Measurements from ENCODE around the gene CDPF1. TPM values are rescaled to one million over a fixed set of nuclear protein-coding genes. Genes with fewer than 3 reads are reported as not detected.

CDPF1 gene
- total and polyA plus RNA-seq, 2 of the 13 experiments (the other 11 are each of a cell fraction or from before 2014, with no cell fraction given) = 5.2 to 8.1 TPM

DNA sequence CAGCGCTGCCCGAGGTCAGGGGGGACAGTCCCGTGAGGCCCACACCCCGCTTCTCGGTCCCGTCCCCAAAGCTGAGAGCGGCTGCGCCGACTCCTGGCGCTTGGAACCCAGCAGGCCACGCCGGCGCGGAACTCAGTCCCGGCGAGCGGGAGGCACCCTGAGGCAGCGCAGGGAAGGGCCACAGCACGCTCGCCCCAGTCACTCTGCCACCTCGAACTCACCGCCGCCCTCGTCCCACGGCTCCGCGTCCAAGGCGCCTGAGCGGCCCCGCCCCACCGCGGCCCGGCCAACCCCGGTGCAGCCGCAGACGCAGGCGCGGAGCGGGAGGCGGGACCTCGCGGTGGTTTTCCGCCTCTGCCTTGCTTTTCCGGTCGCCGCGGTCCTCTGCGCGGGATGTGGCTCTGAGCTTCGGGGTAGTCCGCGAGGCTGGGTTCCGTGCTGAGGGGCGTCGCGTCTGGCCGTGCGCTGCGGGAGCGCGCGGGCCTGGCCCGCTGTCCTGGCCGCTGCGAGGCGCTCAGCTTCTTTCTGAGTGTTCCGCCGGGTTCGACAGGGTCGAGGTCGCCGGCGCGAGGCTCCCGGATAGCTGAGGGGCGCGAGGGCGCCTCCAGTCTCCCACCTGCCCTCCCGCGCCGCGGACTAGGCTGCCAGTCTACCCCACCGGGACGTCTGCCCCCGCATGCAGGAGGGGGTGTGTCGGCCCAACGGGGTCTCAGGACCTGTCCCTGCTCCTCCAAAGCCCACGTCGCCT is at the start of gene CDPF1 (continued):
- TF ChIP-seq, protein P1, sequence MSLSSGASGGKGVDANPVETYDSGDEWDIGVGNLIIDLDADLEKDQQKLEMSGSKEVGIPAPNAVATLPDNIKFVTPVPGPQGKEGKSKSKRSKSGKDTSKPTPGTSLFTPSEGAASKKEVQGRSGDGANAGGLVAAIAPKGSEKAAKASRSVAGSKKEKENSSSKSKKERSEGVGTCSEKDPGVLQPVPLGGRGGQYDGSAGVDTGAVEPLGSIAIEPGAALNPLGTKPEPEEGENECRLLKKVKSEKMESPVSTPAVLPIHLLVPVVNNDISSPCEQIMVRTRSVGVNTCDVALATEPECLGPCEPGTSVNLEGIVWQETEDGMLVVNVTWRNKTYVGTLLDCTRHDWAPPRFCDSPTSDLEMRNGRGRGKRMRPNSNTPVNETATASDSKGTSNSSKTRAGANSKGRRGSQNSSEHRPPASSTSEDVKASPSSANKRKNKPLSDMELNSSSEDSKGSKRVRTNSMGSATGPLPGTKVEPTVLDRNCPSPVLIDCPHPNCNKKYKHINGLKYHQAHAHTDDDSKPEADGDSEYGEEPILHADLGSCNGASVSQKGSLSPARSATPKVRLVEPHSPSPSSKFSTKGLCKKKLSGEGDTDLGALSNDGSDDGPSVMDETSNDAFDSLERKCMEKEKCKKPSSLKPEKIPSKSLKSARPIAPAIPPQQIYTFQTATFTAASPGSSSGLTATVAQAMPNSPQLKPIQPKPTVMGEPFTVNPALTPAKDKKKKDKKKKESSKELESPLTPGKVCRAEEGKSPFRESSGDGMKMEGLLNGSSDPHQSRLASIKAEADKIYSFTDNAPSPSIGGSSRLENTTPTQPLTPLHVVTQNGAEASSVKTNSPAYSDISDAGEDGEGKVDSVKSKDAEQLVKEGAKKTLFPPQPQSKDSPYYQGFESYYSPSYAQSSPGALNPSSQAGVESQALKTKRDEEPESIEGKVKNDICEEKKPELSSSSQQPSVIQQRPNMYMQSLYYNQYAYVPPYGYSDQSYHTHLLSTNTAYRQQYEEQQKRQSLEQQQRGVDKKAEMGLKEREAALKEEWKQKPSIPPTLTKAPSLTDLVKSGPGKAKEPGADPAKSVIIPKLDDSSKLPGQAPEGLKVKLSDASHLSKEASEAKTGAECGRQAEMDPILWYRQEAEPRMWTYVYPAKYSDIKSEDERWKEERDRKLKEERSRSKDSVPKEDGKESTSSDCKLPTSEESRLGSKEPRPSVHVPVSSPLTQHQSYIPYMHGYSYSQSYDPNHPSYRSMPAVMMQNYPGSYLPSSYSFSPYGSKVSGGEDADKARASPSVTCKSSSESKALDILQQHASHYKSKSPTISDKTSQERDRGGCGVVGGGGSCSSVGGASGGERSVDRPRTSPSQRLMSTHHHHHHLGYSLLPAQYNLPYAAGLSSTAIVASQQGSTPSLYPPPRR (CRISPR knock-in tag; IDR thresholded peaks at IDR 0.05; ENCODE audit: borderline replicate concordance) = 0 out of 2 replicates have a peak, but pooled peaks have one; percentile 38
- peak; percentile 87 for TF ChIP-seq SATB2 (CRISPR knock-in tag; IDR thresholded peaks at IDR 0.05)
- TF ChIP-seq EEA1 (CRISPR knock-in tag; IDR thresholded peaks at IDR 0.05; ENCODE audit: borderline replicate concordance) = no peak; the same call in 1 of the 2 replicates
- TF ChIP-seq, protein P2, sequence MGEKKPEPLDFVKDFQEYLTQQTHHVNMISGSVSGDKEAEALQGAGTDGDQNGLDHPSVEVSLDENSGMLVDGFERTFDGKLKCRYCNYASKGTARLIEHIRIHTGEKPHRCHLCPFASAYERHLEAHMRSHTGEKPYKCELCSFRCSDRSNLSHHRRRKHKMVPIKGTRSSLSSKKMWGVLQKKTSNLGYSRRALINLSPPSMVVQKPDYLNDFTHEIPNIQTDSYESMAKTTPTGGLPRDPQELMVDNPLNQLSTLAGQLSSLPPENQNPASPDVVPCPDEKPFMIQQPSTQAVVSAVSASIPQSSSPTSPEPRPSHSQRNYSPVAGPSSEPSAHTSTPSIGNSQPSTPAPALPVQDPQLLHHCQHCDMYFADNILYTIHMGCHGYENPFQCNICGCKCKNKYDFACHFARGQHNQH (CRISPR knock-in tag; IDR thresholded peaks at IDR 0.05) = peak; percentile 70
- peak; percentile 26; the same call in 1 of the 2 replicates for TF ChIP-seq SIX4 (CRISPR knock-in tag; IDR thresholded peaks at IDR 0.05)
- no peak for TF ChIP-seq ZNF326 (CRISPR knock-in tag; IDR thresholded peaks at IDR 0.05; ENCODE audit: borderline replicate concordance)
- TF ChIP-seq, protein P3, sequence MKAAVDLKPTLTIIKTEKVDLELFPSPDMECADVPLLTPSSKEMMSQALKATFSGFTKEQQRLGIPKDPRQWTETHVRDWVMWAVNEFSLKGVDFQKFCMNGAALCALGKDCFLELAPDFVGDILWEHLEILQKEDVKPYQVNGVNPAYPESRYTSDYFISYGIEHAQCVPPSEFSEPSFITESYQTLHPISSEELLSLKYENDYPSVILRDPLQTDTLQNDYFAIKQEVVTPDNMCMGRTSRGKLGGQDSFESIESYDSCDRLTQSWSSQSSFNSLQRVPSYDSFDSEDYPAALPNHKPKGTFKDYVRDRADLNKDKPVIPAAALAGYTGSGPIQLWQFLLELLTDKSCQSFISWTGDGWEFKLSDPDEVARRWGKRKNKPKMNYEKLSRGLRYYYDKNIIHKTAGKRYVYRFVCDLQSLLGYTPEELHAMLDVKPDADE (CRISPR knock-in tag; IDR thresholded peaks at IDR 0.05) = no peak
- peak; percentile 49; the same call in 1 of the 2 replicates for TF ChIP-seq CAMTA2 (CRISPR knock-in tag; IDR thresholded peaks at IDR 0.05; ENCODE audit: borderline replicate concordance)
- TF ChIP-seq SOX5 (CRISPR knock-in tag; IDR thresholded peaks at IDR 0.05; ENCODE audit: borderline replicate concordance) = peak; percentile 64; the same call in 1 of the 2 replicates
- TF ChIP-seq NKX3-1 (CRISPR knock-in tag; IDR thresholded peaks at IDR 0.05) = no peak; the same call in 1 of the 2 replicates
- TF ChIP-seq, protein P4, sequence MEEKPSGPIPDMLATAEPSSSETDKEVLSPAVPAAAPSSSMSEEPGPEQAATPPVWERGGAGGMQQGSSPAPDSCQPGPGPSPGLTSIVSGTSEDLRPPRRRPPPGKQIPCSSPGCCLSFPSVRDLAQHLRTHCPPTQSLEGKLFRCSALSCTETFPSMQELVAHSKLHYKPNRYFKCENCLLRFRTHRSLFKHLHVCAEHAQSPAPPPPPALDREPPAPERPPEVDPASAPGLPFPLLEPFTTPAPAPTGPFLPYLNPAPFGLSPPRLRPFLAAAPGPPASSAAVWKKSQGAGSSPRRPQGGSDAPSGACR (CRISPR knock-in tag; IDR thresholded peaks at IDR 0.05) = peak; percentile 67
- no peak for TF ChIP-seq JUNB (CRISPR knock-in tag; IDR thresholded peaks at IDR 0.05; ENCODE audit: borderline replicate concordance)
- TF ChIP-seq HNRNPL (IDR thresholded peaks at IDR 0.05; ENCODE audit: low read depth, low read length) = no peak
- TF ChIP-seq PHF5A (CRISPR knock-in tag; IDR thresholded peaks at IDR 0.05; ENCODE audit: low read depth, unreplicated experiment) = no peak
- TF ChIP-seq, protein P5, sequence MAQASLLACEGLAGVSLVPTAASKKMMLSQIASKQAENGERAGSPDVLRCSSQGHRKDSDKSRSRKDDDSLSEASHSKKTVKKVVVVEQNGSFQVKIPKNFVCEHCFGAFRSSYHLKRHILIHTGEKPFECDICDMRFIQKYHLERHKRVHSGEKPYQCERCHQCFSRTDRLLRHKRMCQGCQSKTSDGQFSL (CRISPR knock-in tag; IDR thresholded peaks at IDR 0.05) = peak; percentile 51; the same call in 1 of the 2 replicates
- TF ChIP-seq, protein P6, sequence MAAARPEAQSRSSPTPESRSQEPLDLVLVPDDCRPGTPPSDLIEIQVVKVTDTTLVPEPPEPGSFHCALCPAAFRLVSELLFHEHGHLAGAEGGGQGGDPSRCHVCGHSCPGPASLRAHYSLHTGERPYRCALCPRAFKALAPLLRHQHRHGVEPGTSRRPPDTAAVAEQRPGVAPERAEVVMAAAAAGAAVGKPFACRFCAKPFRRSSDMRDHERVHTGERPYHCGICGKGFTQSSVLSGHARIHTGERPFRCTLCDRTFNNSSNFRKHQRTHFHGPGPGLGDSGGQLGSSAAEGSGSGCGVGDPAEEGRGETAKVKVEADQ (CRISPR knock-in tag; IDR thresholded peaks at IDR 0.05; ENCODE audit: borderline replicate concordance) = peak; percentile 78
- TF ChIP-seq, protein P7, sequence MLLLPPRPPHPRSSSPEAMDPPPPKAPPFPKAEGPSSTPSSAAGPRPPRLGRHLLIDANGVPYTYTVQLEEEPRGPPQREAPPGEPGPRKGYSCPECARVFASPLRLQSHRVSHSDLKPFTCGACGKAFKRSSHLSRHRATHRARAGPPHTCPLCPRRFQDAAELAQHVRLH (CRISPR knock-in tag; IDR thresholded peaks at IDR 0.05; ENCODE audit: borderline replicate concordance, low read depth) = 0 out of 2 replicates have a peak, but pooled peaks have one; percentile 43
- TF ChIP-seq NFATC3 (CRISPR knock-in tag; IDR thresholded peaks at IDR 0.05) = no peak
- no peak for TF ChIP-seq ZNF263 (CRISPR knock-in tag; IDR thresholded peaks at IDR 0.05)

All from HepG2 (cell line).